Tibial nerve (tissue), 4 donors: ENCODE measurements around the gene ZNF354C. TPM values are rescaled to one million over a fixed set of nuclear protein-coding genes. Genes with fewer than 3 reads are reported as not detected.
"Not testable (repeated sequence)": the region's sequence is repeated elsewhere in the genome, so short reads cannot be mapped to it uniquely, and the experiment has no call there.

Experiments used
- DNase-seq, 2 donors: peaks; one replicate each; pipeline ENCODE4 v3.0.0-alpha.2; 2019; ENCODE audit warnings: low spot score in 2 of 2
- H3K27ac ChIP-seq, 4 donors: fragments of 200-600 bp; sonication (generic) in 3 of 4; one replicate each; pipeline ENCODE4 v1.5.1; 2017 to 2019; ENCODE audit warnings: mild to moderate bottlenecking in 1 of 4
- H3K27me3 ChIP-seq, 2 donors: fragments of 200-600 bp; sonication (generic) in 1 of 2; one replicate each; pipeline versions ENCODE4 v1.5.1 to v1.6.0; 2017 to 2019
- H3K36me3 ChIP-seq, 3 donors: fragments of 200-600 bp; sonication (generic); one replicate each; pipeline ENCODE4 v1.5.1; 2018 to 2019
- H3K4me1 ChIP-seq, 4 donors: fragments of 200-600 bp; sonication (generic) in 3 of 4; one replicate each; pipeline ENCODE4 v1.5.1; 2017 to 2019
- H3K4me3 ChIP-seq, 4 donors: fragments of 200-600 bp; sonication (generic) in 3 of 4; one replicate each; pipeline ENCODE4 v1.5.1; 2017 to 2019; ENCODE audit warnings: mild to moderate bottlenecking in 1 of 4, moderate library complexity in 1 of 4
- H3K9me3 ChIP-seq, 4 donors: fragments of 200-600 bp; sonication (generic) in 3 of 4; one replicate each; pipeline ENCODE4 v1.5.1; 2017 to 2019
- CTCF ChIP-seq, 5 experiments: fragments of 200-600 bp in 3 of 5; fragments of 450-650 bp in 2 of 5; sonication (generic) in 3 of 5; IDR thresholded peaks; one replicate each; pipeline ENCODE4 v1.5.1; 2016 to 2019; ENCODE audit warnings: antibody characterized with exemption in 5 of 5, mild to moderate bottlenecking in 3 of 5, moderate library complexity in 2 of 5
- EP300 ChIP-seq, 2 donors: sonication (generic); formaldehyde crosslinking; IDR thresholded peaks; one replicate each; pipeline ENCODE4 v1.6.1; 2017; ENCODE audit warnings: antibody characterized with exemption in 2 of 2, mild to moderate bottlenecking in 1 of 2
- POLR2A ChIP-seq, 2 donors: fragments of 450-650 bp; IDR thresholded peaks; one replicate each; pipeline ENCODE4 v1.6.1; 2017; ENCODE audit warnings: antibody characterized with exemption in 2 of 2, mild to moderate bottlenecking in 2 of 2, moderate library complexity in 2 of 2
- WGBS, 2 donors: methylation state at CpG; one replicate each; pipeline ENCODE4 v1.1.5; 2018; 5-methylcytosine and 5-hydroxymethylcytosine counted together
- total RNA-seq, 4 donors: library from RNA; depleted of rRNA; stranded (reverse); fragments of >200 nt; gene quantifications; one replicate each; pipeline ENCODE4 v1.1.0, GENCODE V29; 2016

The ZNF354C gene
- total RNA-seq, 4 donors from 2014 or later = 7.0 to 9.9 (median 9.2) TPM

GRCh38 chr5:179061025-179061424 is 852 bp downstream of the ZNF354C start:
- Histone ChIP-seq H3K27me3 (no peaks in the 10 kb centered on the region), H3K27ac (peak overlapping the region in 3 of 4 donors; percentile 78 to 87 (median 79)), H3K36me3 (peaks cover 0 to 43% (median 0%) of the 10 kb centered on the region in 3 donors), H3K4me1 (peaks cover 0 to 18% (median 8%) of the 10 kb centered on the region in 4 donors), H3K9me3 (peaks cover 0 to 25% (median 3%) of the 10 kb centered on the region in 4 donors), H3K4me3 (peak overlapping the region; percentile 79 to 91 (median 87))
- no peak for DNase-seq
- 79 to 89% methylated on average over 19 of the region's 19 CpGs for WGBS, 2 donors
- TF ChIP-seq POLR2A (IDR thresholded peaks at IDR 0.05) = no peak

GRCh38 chr5:179065703-179066102 is 5.5 kb downstream of the ZNF354C start:
- H3K36me3 ChIP-seq = peaks cover 0 to 89% (median 5%) of the 10 kb centered on the region in 3 donors
- no peaks in the 10 kb centered on the region for H3K27me3 ChIP-seq
- H3K4me3 ChIP-seq = no peak overlapping the region
- DNase-seq = no peak
- TF ChIP-seq CTCF (IDR thresholded peaks at IDR 0.05) = no peak
- no peak overlapping the region for H3K27ac ChIP-seq
- WGBS, 2 donors = 98 to 99% methylated on average over 6 of the region's 6 CpGs
- H3K9me3 ChIP-seq = peaks cover 0 to 72% (median 18%) of the 10 kb centered on the region in 4 donors
- H3K4me1 ChIP-seq = peaks cover 0 to 12% (median 8%) of the 10 kb centered on the region in 4 donors

GRCh38 chr5:179079165-179079987 is 19.2 kb downstream of the ZNF354C start:
- Histone ChIP-seq H3K9me3 (peaks cover 15 to 100% (median 66%) of the 10 kb centered on the region in 4 donors), H3K4me3 (no peak overlapping the region), H3K36me3 (peaks cover 7 to 100% (median 32%) of the 10 kb centered on the region in 3 donors), H3K27me3 (no peaks in the 10 kb centered on the region), H3K4me1 (no peaks in the 10 kb centered on the region), H3K27ac (no peak overlapping the region)
- no peak for DNase-seq
- WGBS, 2 donors = 96 to 97% methylated on average over 11 of the region's 11 CpGs
- no peak for TF ChIP-seq POLR2A (IDR thresholded peaks at IDR 0.05)
- no peak for TF ChIP-seq CTCF (IDR thresholded peaks at IDR 0.05)
- no peak for TF ChIP-seq EP300 (IDR thresholded peaks at IDR 0.05)

GRCh38 chr5:179080724-179081123 is 20.6 kb downstream of the ZNF354C start:
- peaks cover 17 to 100% (median 69%) of the 10 kb centered on the region in 4 donors for H3K9me3 ChIP-seq
- no peaks in the 10 kb centered on the region for H3K4me1 ChIP-seq
- H3K27me3 ChIP-seq = no peaks in the 10 kb centered on the region
- H3K4me3 ChIP-seq = no peak overlapping the region
- 93 to 96% methylated on average over 4 of the region's 4 CpGs for WGBS, 2 donors
- TF ChIP-seq CTCF (IDR thresholded peaks at IDR 0.05) = no peak
- TF ChIP-seq POLR2A (IDR thresholded peaks at IDR 0.05) = no peak
- TF ChIP-seq EP300 (IDR thresholded peaks at IDR 0.05) = no peak
- no peak overlapping the region for H3K27ac ChIP-seq
- no peak for DNase-seq
- peaks cover 7 to 95% (median 32%) of the 10 kb centered on the region in 3 donors for H3K36me3 ChIP-seq

- H3K9me3 ChIP-seq = peaks cover 0 to 98% (median 46%) of the 10 kb centered on the region in 4 donors
- DNase-seq = no peak
- WGBS, 2 donors = 82 to 94% methylated on average over 2 of the region's 2 CpGs
- no peaks in the 10 kb centered on the region for H3K4me1 ChIP-seq
- H3K36me3 ChIP-seq = peaks cover 0 to 15% (median 0%) of the 10 kb centered on the region in 3 donors
- TF ChIP-seq CTCF (IDR thresholded peaks at IDR 0.05) (no peak), EP300 (IDR thresholded peaks at IDR 0.05) (no peak), POLR2A (IDR thresholded peaks at IDR 0.05) (no peak)
- no peak overlapping the region for H3K27ac ChIP-seq
- no peak overlapping the region for H3K4me3 ChIP-seq
- H3K27me3 ChIP-seq = no peaks in the 10 kb centered on the region
Measured at GRCh38 chr5:179089502-179089901, 29.3 kb downstream of the ZNF354C start.

GRCh38 chr5:179101282-179101681 is 41.1 kb downstream of the ZNF354C start:
- not testable (repeated sequence) for H3K27me3 ChIP-seq, H3K27ac ChIP-seq, DNase-seq, H3K4me3 ChIP-seq, H3K4me1 ChIP-seq
- WGBS, 2 donors = 91 to 94% methylated on average over 12 to 17 of the region's 17 CpGs
- peaks cover 0 to 62% (median 24%) of the 10 kb centered on the region in 4 donors for H3K9me3 ChIP-seq
- H3K36me3 ChIP-seq = peaks cover 0 to 34% (median 0%) of the 10 kb centered on the region in 3 donors
